MM.1S (cell line): ENCODE results near the gene INO80.

Experiments used
- DNase-seq: peaks from one replicate; pipeline ENCODE4 v3.0.0-alpha.2; 2015
- H2AFZ ChIP-seq: fragments of 300-600 bp; sonication (generic); 2 replicates; pipeline ENCODE4 v1.6.0; 2016; ENCODE audit warnings: antibody characterized with exemption, low read length
- H3F3A ChIP-seq: fragments of 300-600 bp; sonication (generic); 2 replicates; pipeline ENCODE4 v1.6.1; 2016; ENCODE audit warnings: mild to moderate bottlenecking, antibody characterized with exemption, low read length, moderate library complexity, mixed read lengths; ENCODE audit not compliant: insufficient read depth
- H3K27ac ChIP-seq: fragments of 300-600 bp; sonication (generic); 2 replicates; pipeline ENCODE4 v1.5.1; 2016; ENCODE audit warnings: mild to moderate bottlenecking, low read length
- H3K27me3 ChIP-seq: fragments of 300-600 bp; sonication (generic); replicated peaks from 2 replicates; pipeline ENCODE4 v1.6.0; 2016; ENCODE audit warnings: low read length; ENCODE audit not compliant: insufficient read depth
- H3K36me3 ChIP-seq: fragments of 300-600 bp; sonication (generic); replicated peaks from 2 replicates; pipeline ENCODE4 v1.6.1; 2016; ENCODE audit warnings: mild to moderate bottlenecking, low read length, mixed read lengths; ENCODE audit not compliant: insufficient read depth
- H3K4me1 ChIP-seq: fragments of 300-600 bp; sonication (generic); 2 replicates; pipeline ENCODE4 v1.6.1; 2016; ENCODE audit warnings: low read length, mixed read lengths
- H3K4me2 ChIP-seq: fragments of 300-600 bp; sonication (generic); 2 replicates; pipeline ENCODE4 v1.6.0; 2016; ENCODE audit warnings: low read depth, low read length
- H3K4me3 ChIP-seq: fragments of 300-600 bp; sonication (generic); 2 replicates; pipeline ENCODE4 v1.5.1; 2016; ENCODE audit warnings: low read length, mixed read lengths
- H3K79me2 ChIP-seq: fragments of 300-600 bp; sonication (generic); 2 replicates; pipeline ENCODE4 v1.6.1; 2016; ENCODE audit warnings: mixed run types, low read length, mixed read lengths
- H3K9ac ChIP-seq: fragments of 300-600 bp; sonication (generic); 2 replicates; pipeline ENCODE4 v1.6.1; 2016; ENCODE audit warnings: low read length, mixed read lengths
- H3K9me2 ChIP-seq: fragments of 300-600 bp; sonication (generic); replicated peaks from 2 replicates; pipeline ENCODE4 v1.6.1; 2016; ENCODE audit warnings: mild to moderate bottlenecking, low read length, mixed read lengths; ENCODE audit not compliant: insufficient read depth
- H3K9me3 ChIP-seq: fragments of 300-600 bp; sonication (generic); replicated peaks from 2 replicates; pipeline ENCODE4 v1.6.1; 2016; ENCODE audit warnings: mild to moderate bottlenecking, low read length, mixed read lengths; ENCODE audit not compliant: insufficient read depth
- H4K20me1 ChIP-seq: fragments of 300-600 bp; sonication (generic); 2 replicates; pipeline ENCODE4 v1.6.1; 2016; ENCODE audit warnings: mild to moderate bottlenecking, low read length, moderate library complexity, mixed read lengths; ENCODE audit not compliant: insufficient read depth
- EZH2 ChIP-seq: fragments of 300-600 bp; sonication (generic); optimal IDR thresholded peaks from 2 replicates; pipeline ENCODE3; 2017; ENCODE audit warnings: low read depth, mild to moderate bottlenecking, antibody characterized with exemption, low read length, mixed read lengths
- EZH2phosphoT487 ChIP-seq: fragments of 300-600 bp; sonication (generic); IDR thresholded peaks from 2 replicates; pipeline ENCODE4 v1.6.1; 2018; ENCODE audit warnings: antibody characterized with exemption, low read length
- TF ChIP-seq, protein P1 (sequence below): fragments of 300-600 bp; sonication (generic); IDR thresholded peaks from 2 replicates; pipeline ENCODE4 v1.5.1; 2016; ENCODE audit warnings: antibody characterized with exemption, low read length, mixed read lengths

INO80 gene

DNA sequence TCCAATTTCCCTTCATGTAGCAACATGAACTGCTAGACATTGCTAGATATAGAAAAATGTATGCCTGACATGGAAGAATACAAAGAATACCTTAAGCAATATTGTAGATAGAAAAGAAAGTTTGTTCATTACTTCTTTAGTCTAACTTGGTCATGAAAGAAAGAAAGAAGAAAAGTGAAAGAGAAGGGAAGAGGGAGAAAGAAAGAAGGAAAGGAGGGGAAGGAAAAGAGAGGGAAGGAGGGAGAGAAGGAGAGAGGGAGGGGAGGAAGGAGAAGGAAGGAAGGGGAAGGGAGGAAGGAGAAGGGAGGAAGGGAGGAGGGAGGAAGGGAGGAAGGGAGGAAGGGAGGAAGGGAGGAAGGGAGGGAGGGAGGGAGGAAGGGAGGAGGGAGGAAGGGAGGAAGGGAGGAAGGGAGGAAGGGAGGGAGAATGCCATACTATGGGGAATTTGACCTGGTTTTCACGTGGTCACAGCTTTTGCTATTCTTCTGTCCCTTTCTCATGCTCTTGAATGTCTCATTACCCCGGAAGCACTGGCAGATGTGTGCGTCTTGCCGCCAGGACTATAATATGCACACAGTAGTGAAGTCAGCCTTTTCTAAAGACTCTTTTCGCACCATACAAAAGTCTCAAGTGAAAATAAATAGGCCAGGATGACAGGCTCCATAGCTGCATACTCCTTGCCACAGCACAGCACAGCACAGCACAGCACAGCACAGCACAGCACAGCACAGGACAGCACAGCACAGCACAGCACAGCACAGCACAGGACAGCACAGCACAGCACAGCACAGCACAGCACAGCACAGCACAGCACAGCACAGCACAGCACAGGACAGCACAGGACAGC, 84.6 kb downstream of the INO80 start:
- no peaks in the 10 kb centered on the region for H3K9me2 ChIP-seq
- H3F3A ChIP-seq, result 0 out of 2 replicates have a peak, but pooled peaks cover 3% of the 10 kb centered on the region
- peaks cover 7% of the 10 kb centered on the region; the same call in 1 of the 2 replicates for H3K36me3 ChIP-seq
- peaks cover 13% of the 10 kb centered on the region for H3K4me1 ChIP-seq
- H3K79me2 ChIP-seq, result 0 out of 2 replicates have a peak, but pooled peaks cover 9% of the 10 kb centered on the region
- no peak overlapping the region for H3K9ac ChIP-seq
- H2AFZ ChIP-seq, result no peak overlapping the region
- H3K27ac ChIP-seq, result no peak overlapping the region
- no peak overlapping the region for H3K4me3 ChIP-seq
- DNase-seq, result no peak
- no peaks in the 10 kb centered on the region for H3K9me3 ChIP-seq
- TF ChIP-seq EZH2, result no peak
- TF ChIP-seq EZH2phosphoT487, result no peak
- TF ChIP-seq, protein P1, sequence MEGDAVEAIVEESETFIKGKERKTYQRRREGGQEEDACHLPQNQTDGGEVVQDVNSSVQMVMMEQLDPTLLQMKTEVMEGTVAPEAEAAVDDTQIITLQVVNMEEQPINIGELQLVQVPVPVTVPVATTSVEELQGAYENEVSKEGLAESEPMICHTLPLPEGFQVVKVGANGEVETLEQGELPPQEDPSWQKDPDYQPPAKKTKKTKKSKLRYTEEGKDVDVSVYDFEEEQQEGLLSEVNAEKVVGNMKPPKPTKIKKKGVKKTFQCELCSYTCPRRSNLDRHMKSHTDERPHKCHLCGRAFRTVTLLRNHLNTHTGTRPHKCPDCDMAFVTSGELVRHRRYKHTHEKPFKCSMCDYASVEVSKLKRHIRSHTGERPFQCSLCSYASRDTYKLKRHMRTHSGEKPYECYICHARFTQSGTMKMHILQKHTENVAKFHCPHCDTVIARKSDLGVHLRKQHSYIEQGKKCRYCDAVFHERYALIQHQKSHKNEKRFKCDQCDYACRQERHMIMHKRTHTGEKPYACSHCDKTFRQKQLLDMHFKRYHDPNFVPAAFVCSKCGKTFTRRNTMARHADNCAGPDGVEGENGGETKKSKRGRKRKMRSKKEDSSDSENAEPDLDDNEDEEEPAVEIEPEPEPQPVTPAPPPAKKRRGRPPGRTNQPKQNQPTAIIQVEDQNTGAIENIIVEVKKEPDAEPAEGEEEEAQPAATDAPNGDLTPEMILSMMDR, result no peak
- H4K20me1 ChIP-seq, result no peaks in the 10 kb centered on the region; the same call in 1 of the 2 replicates
- H3K4me2 ChIP-seq, result no peak overlapping the region
- H3K27me3 ChIP-seq, result no peaks in the 10 kb centered on the region

DNA sequence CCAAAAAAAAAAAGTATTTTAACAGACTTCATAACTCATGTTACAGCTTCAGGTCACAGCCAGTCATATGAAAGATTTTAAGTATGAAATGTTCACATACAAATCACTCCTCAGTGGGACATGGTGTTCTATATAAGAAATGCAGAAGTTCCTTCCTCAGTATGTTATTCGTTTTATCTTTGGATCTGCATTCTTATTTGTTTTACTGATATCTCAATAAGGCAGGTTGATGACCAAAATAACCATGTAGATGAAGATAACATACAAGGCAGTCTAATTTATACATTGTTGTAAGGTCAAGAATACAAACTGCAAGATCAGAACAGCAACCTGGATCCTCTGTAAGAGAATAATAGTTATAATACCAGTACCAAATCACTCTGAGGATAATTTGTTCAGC, 87.2 kb downstream of the INO80 start:
- Histone ChIP-seq H3K4me2 (no peak overlapping the region), H3K27me3 (no peaks in the 10 kb centered on the region), H3K9me2 (no peaks in the 10 kb centered on the region), H3K4me1 (peaks cover 13% of the 10 kb centered on the region), H3K9ac (no peak overlapping the region), H3K9me3 (no peaks in the 10 kb centered on the region), H3K27ac (no peak overlapping the region), H3K4me3 (no peak overlapping the region), H3K79me2 (0 out of 2 replicates have a peak, but pooled peaks cover 10% of the 10 kb centered on the region), H2AFZ (no peak overlapping the region), H4K20me1 (no peaks in the 10 kb centered on the region; the same call in 1 of the 2 replicates), H3F3A (0 out of 2 replicates have a peak, but pooled peaks cover 3% of the 10 kb centered on the region), H3K36me3 (peaks cover 4% of the 10 kb centered on the region; the same call in 1 of the 2 replicates)
- no peak for TF ChIP-seq EZH2
- TF ChIP-seq, protein P1, result no peak
- DNase-seq, result no peak

DNA sequence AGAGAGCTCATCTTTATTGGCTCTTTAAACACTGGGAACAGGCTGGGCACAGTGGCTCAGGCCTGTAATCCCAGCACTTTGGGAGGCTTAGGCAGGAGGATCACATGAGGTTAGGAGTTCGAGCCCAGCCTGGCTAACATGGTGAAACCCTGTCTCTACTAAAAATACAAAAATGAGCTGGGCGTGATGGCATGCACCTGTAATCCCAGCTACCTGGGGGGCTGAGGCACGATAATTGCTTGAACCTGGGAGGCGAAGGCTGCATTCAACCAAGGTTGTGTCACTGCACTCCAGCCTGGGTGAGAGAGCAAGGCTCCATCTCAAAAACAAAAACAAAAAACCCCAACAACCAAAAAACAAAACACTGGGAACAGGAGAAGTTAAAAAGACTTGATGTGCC, 90.7 kb downstream of the INO80 start:
- no peaks in the 10 kb centered on the region for H3K9me3 ChIP-seq
- H3K4me1 ChIP-seq, result peaks cover 13% of the 10 kb centered on the region
- no peaks in the 10 kb centered on the region for H3K27me3 ChIP-seq
- 0 out of 2 replicates have a peak, but pooled peaks cover 3% of the 10 kb centered on the region for H3F3A ChIP-seq
- peaks cover 4% of the 10 kb centered on the region; the same call in 1 of the 2 replicates for H3K36me3 ChIP-seq
- DNase-seq, result no peak
- H2AFZ ChIP-seq, result no peak overlapping the region
- H3K27ac ChIP-seq, result no peak overlapping the region
- H3K9ac ChIP-seq, result no peak overlapping the region
- no peaks in the 10 kb centered on the region for H3K9me2 ChIP-seq
- no peak for TF ChIP-seq EZH2
- TF ChIP-seq, protein P1, result no peak
- TF ChIP-seq EZH2phosphoT487, result no peak
- 0 out of 2 replicates have a peak, but pooled peaks cover 10% of the 10 kb centered on the region for H3K79me2 ChIP-seq
- H3K4me2 ChIP-seq, result no peak overlapping the region
- H4K20me1 ChIP-seq, result no peaks in the 10 kb centered on the region; the same call in 1 of the 2 replicates
- no peak overlapping the region for H3K4me3 ChIP-seq
